ENCODE results near the gene CHADL.

DNA sequence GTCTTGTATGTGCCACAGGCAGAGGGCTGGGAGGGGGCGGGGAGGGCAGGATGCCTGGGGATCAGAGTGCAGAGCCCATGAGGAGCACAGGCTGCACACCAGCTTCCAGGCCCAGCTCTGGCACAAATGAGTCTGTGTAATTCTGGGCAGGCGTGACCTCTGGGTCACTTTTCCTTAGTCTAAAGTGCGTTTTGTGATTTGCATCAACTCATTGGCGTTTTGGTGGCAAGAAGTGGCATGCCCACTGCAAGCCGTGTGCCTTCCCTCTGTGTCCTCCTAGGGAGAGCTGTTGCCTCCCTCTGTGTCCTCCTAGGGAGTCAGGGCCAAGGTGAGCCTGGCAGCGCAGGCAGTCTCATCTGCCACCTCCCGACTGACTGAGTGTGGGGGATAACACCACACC is 17.2 kb downstream of the CHADL start:
- TF ChIP-seq, protein P1, sequence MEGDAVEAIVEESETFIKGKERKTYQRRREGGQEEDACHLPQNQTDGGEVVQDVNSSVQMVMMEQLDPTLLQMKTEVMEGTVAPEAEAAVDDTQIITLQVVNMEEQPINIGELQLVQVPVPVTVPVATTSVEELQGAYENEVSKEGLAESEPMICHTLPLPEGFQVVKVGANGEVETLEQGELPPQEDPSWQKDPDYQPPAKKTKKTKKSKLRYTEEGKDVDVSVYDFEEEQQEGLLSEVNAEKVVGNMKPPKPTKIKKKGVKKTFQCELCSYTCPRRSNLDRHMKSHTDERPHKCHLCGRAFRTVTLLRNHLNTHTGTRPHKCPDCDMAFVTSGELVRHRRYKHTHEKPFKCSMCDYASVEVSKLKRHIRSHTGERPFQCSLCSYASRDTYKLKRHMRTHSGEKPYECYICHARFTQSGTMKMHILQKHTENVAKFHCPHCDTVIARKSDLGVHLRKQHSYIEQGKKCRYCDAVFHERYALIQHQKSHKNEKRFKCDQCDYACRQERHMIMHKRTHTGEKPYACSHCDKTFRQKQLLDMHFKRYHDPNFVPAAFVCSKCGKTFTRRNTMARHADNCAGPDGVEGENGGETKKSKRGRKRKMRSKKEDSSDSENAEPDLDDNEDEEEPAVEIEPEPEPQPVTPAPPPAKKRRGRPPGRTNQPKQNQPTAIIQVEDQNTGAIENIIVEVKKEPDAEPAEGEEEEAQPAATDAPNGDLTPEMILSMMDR (IDR thresholded peaks at IDR 0.05), result no peak
- TF ChIP-seq POLR2A (IDR thresholded peaks at IDR 0.05), result no peak

Data from adrenal gland (tissue), 5 donors.